ENCODE measurements around the gene GDF11. TPM values are rescaled to one million over a fixed set of nuclear protein-coding genes. Genes with fewer than 3 reads are reported as not detected.

The GDF11 gene
- total and polyA plus RNA-seq, 2 of the 8 experiments (the other 6 are each of a cell fraction or from before 2014, with no cell fraction given), result 12.1 to 15.1 TPM

DNA sequence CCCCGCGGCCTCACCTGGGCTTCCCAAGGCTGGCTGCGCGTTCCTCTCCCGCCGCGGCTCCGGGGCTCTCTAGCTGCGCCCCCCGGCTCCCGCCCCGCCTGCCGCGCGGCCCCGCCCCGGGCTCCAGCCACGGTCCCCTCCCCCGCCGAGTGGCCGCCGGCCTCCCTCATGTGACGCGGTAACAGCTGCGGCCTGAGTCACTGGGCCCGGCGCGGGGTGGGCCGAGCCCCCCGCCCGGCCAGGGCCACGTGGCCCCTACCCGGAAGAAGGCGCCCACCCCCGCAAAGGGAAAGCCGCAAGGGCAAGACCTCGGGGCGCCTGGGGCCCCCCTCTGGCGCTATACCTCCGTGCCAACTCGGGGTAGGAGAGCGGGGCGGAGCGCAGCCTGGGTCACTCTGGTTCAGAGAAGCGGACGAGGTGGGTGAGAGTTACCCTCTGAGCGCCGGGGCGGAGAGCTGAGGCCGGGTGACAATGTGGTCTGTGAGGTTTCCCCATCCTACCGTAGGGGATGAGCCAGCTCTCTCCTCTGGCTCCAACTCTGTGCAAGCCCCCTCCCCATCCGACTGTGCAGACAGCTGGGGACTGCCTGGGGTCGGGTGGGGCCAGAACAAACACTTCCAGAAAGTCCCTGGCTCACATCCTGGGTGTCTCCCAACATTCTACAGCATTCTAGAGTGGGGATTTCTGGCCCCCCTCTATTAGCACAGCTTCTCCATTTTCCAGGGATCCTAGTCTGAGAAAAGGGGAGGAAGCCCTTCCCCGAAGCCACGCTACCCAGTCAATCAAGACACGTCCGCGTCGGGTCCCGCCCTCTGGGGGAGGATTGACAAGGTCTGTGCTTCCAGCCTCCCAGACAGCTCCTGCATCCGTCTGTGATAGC is 13.7 kb upstream of the GDF11 start, which contains the start of gene CD63 (continued):
- TF ChIP-seq, protein P1, sequence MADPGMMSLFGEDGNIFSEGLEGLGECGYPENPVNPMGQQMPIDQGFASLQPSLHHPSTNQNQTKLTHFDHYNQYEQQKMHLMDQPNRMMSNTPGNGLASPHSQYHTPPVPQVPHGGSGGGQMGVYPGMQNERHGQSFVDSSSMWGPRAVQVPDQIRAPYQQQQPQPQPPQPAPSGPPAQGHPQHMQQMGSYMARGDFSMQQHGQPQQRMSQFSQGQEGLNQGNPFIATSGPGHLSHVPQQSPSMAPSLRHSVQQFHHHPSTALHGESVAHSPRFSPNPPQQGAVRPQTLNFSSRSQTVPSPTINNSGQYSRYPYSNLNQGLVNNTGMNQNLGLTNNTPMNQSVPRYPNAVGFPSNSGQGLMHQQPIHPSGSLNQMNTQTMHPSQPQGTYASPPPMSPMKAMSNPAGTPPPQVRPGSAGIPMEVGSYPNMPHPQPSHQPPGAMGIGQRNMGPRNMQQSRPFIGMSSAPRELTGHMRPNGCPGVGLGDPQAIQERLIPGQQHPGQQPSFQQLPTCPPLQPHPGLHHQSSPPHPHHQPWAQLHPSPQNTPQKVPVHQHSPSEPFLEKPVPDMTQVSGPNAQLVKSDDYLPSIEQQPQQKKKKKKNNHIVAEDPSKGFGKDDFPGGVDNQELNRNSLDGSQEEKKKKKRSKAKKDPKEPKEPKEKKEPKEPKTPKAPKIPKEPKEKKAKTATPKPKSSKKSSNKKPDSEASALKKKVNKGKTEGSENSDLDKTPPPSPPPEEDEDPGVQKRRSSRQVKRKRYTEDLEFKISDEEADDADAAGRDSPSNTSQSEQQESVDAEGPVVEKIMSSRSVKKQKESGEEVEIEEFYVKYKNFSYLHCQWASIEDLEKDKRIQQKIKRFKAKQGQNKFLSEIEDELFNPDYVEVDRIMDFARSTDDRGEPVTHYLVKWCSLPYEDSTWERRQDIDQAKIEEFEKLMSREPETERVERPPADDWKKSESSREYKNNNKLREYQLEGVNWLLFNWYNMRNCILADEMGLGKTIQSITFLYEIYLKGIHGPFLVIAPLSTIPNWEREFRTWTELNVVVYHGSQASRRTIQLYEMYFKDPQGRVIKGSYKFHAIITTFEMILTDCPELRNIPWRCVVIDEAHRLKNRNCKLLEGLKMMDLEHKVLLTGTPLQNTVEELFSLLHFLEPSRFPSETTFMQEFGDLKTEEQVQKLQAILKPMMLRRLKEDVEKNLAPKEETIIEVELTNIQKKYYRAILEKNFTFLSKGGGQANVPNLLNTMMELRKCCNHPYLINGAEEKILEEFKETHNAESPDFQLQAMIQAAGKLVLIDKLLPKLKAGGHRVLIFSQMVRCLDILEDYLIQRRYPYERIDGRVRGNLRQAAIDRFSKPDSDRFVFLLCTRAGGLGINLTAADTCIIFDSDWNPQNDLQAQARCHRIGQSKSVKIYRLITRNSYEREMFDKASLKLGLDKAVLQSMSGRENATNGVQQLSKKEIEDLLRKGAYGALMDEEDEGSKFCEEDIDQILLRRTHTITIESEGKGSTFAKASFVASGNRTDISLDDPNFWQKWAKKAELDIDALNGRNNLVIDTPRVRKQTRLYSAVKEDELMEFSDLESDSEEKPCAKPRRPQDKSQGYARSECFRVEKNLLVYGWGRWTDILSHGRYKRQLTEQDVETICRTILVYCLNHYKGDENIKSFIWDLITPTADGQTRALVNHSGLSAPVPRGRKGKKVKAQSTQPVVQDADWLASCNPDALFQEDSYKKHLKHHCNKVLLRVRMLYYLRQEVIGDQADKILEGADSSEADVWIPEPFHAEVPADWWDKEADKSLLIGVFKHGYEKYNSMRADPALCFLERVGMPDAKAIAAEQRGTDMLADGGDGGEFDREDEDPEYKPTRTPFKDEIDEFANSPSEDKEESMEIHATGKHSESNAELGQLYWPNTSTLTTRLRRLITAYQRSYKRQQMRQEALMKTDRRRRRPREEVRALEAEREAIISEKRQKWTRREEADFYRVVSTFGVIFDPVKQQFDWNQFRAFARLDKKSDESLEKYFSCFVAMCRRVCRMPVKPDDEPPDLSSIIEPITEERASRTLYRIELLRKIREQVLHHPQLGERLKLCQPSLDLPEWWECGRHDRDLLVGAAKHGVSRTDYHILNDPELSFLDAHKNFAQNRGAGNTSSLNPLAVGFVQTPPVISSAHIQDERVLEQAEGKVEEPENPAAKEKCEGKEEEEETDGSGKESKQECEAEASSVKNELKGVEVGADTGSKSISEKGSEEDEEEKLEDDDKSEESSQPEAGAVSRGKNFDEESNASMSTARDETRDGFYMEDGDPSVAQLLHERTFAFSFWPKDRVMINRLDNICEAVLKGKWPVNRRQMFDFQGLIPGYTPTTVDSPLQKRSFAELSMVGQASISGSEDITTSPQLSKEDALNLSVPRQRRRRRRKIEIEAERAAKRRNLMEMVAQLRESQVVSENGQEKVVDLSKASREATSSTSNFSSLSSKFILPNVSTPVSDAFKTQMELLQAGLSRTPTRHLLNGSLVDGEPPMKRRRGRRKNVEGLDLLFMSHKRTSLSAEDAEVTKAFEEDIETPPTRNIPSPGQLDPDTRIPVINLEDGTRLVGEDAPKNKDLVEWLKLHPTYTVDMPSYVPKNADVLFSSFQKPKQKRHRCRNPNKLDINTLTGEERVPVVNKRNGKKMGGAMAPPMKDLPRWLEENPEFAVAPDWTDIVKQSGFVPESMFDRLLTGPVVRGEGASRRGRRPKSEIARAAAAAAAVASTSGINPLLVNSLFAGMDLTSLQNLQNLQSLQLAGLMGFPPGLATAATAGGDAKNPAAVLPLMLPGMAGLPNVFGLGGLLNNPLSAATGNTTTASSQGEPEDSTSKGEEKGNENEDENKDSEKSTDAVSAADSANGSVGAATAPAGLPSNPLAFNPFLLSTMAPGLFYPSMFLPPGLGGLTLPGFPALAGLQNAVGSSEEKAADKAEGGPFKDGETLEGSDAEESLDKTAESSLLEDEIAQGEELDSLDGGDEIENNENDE (IDR thresholded peaks at IDR 0.05; ENCODE audit: insufficient replicate concordance, low read length), result no peak
- TF ChIP-seq SIN3A (conservative IDR thresholded peaks at IDR 0.05 in 1 of 2, IDR thresholded peaks at IDR 0.05 in 1 of 2; ENCODE audit: low read depth in 1 of 2, low read length in 2 of 2) (peak; percentile 78; a peak in 3 of 4 replicates), CTBP2 (IDR thresholded peaks at IDR 0.05; ENCODE audit: borderline replicate concordance, insufficient read depth, insufficient read length, low read length) (no peak), TAF1 (IDR thresholded peaks at IDR 0.05; ENCODE audit: low read depth, low read length) (peak; percentile 44), EGR1 (IDR thresholded peaks at IDR 0.05; ENCODE audit: borderline replicate concordance, low read depth, low read length) (peak; percentile 92), CREB1 (IDR thresholded peaks at IDR 0.05) (peak; percentile 64; the same call in 1 of the 2 replicates), KDM4A (IDR thresholded peaks at IDR 0.05; ENCODE audit: low read depth, low read length, severe bottlenecking) (peak; percentile 50)
- TF ChIP-seq, protein P2, sequence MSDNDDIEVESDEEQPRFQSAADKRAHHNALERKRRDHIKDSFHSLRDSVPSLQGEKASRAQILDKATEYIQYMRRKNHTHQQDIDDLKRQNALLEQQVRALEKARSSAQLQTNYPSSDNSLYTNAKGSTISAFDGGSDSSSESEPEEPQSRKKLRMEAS (IDR thresholded peaks at IDR 0.05), result peak; percentile 82

Measured in H1 (cell line).